Testis (tissue), 3 donors: ENCODE measurements around the gene SMYD5. TPM values are rescaled to one million over a fixed set of nuclear protein-coding genes. Genes with fewer than 3 reads are reported as not detected.
A peak's percentile ranks its signal among the peaks of the same experiment; 100 is the strongest.

Source experiments
- DNase-seq: peaks from one replicate; pipeline ENCODE4 v3.0.0-alpha.2; 2019
- H3K27ac ChIP-seq, 2 donors: fragments of 200-600 bp; sonication (generic); one replicate each; pipeline ENCODE4 v1.5.1; 2019
- H3K27me3 ChIP-seq: fragments of 200-600 bp; sonication (generic); one replicate; pipeline ENCODE4 v1.5.1; 2019
- H3K36me3 ChIP-seq: fragments of 200-600 bp; sonication (generic); one replicate; pipeline ENCODE4 v1.5.1; 2017; ENCODE audit warnings: low read depth; ENCODE audit errors: missing control alignments
- H3K4me1 ChIP-seq: fragments of 200-600 bp; sonication (generic); one replicate; pipeline ENCODE4 v1.5.1; 2019
- H3K4me3 ChIP-seq, 2 donors: fragments of 200-600 bp; sonication (generic); one replicate each; pipeline ENCODE4 v1.5.1; 2017 to 2019
- H3K9me3 ChIP-seq: fragments of 200-600 bp; sonication (generic); one replicate; pipeline ENCODE4 v1.5.1; 2017
- CTCF ChIP-seq, 3 experiments: fragments of 450-650 bp in 2 of 3; fragments of 200-600 bp in 1 of 3; sonication (generic) in 1 of 3; IDR thresholded peaks; one replicate each; pipeline ENCODE4 v1.5.1; 2016 to 2019; ENCODE audit warnings: antibody characterized with exemption in 3 of 3, mild to moderate bottlenecking in 2 of 3, moderate library complexity in 1 of 3
- POLR2A ChIP-seq: fragments of 450-650 bp; IDR thresholded peaks from one replicate; pipeline ENCODE4 v1.6.1; 2017; ENCODE audit warnings: antibody characterized with exemption, mild to moderate bottlenecking, moderate library complexity
- WGBS, 2 donors: methylation state at CpG; one replicate each; pipeline ENCODE4 v1.1.5; 2018; 5-methylcytosine and 5-hydroxymethylcytosine counted together
- intact Hi-C: fragments of 100-400 bp; cut with DNase I; formaldehyde crosslinking; loops from one replicate; pipeline ENCODE4 v1.15.1; 2023; ENCODE audit warnings: low total_unique reads
- polyA plus RNA-seq: library from polyadenylated mRNA; stranded (reverse); fragments of 350-450 nt; fragmentation: Illumina TruSeq; extraction: RNeasy Lipid Tissue Mini Kit (QIAGEN cat#74804); gene quantifications from one replicate; pipeline ENCODE4 v1.2.3, GENCODE V29; 2014; ENCODE audit warnings: low read depth, low replicate concordance; ENCODE audit not compliant: insufficient read depth
- total RNA-seq, 2 donors: library from RNA; depleted of rRNA; stranded (reverse); fragments of >200 nt; gene quantifications; one replicate each; pipeline ENCODE4 v1.2.3, GENCODE V29; 2016

SMYD5 gene
- total and polyA plus RNA-seq, 3 donors from 2014 or later = 36.4 to 58.2 (median 53.0) TPM

GRCh38 chr2:73173781-73174180 is 40.3 kb upstream of the SMYD5 start:
- no peaks in the 10 kb centered on the region for H3K36me3 ChIP-seq
- 86 to 97% methylated on average over 7 of the region's 7 CpGs for whole genome bisulfite sequencing, 2 donors
- H3K9me3 ChIP-seq = no peaks in the 10 kb centered on the region
- H3K4me1 ChIP-seq = peaks cover 21% of the 10 kb centered on the region
- TF ChIP-seq POLR2A (no peak), CTCF (IDR thresholded peaks at IDR 0.05) (no peak)
- intact Hi-C loops = no loop called here
- no peak overlapping the region for H3K4me3 ChIP-seq
- no peak overlapping the region for H3K27ac ChIP-seq
- no peaks in the 10 kb centered on the region for H3K27me3 ChIP-seq
- DNase-seq = no peak

- no peak for TF ChIP-seq POLR2A
- no peak for TF ChIP-seq CTCF (IDR thresholded peaks at IDR 0.05)
- Histone ChIP-seq H3K4me3 (no peak overlapping the region), H3K27me3 (no peaks in the 10 kb centered on the region), H3K9me3 (no peaks in the 10 kb centered on the region), H3K36me3 (no peaks in the 10 kb centered on the region), H3K4me1 (peaks cover 21% of the 10 kb centered on the region), H3K27ac (no peak overlapping the region)
- intact Hi-C loops = no loop called here
- DNase-seq = no peak
- WGBS, 2 donors = 93 to 94% methylated on average over 8 to 10 of the region's 10 CpGs
Observed at GRCh38 chr2:73174244-73174643, 39.8 kb upstream of the SMYD5 start.

GRCh38 chr2:73174941-73175662 is 38.9 kb upstream of the SMYD5 start:
- DNase-seq = no peak

GRCh38 chr2:73175663-73176204 is 38.3 kb upstream of the SMYD5 start:
- DNase-seq = peak; percentile 93
- no peaks in the 10 kb centered on the region for H3K27me3 ChIP-seq
- no peaks in the 10 kb centered on the region for H3K9me3 ChIP-seq
- H3K4me3 ChIP-seq = peak overlapping the region; percentile 19 to 67
- TF ChIP-seq POLR2A (no peak), CTCF (IDR thresholded peaks at IDR 0.05) (no peak)
- H3K4me1 ChIP-seq = peaks cover 21% of the 10 kb centered on the region
- WGBS, 2 donors = 0 to 1% methylated on average over 15 to 36 of the region's 59 CpGs
- H3K36me3 ChIP-seq = no peaks in the 10 kb centered on the region
- H3K27ac ChIP-seq = no peak overlapping the region
- intact Hi-C loops = no loop called here

More at GRCh38 chr2:73174941-73175662, 38.9 kb upstream of the SMYD5 start:
- 39 to 44% methylated on average over 10 to 18 of the region's 25 CpGs for WGBS, 2 donors
- Histone ChIP-seq H3K36me3 (no peaks in the 10 kb centered on the region), H3K27ac (no peak overlapping the region), H3K9me3 (no peaks in the 10 kb centered on the region), H3K27me3 (no peaks in the 10 kb centered on the region), H3K4me3 (peak overlapping the region; percentile 19 to 67), H3K4me1 (peaks cover 21% of the 10 kb centered on the region)
- TF ChIP-seq CTCF (IDR thresholded peaks at IDR 0.05) (no peak), POLR2A (no peak)
- intact Hi-C loops = no loop called here
